Measurements from ENCODE around the gene CDC14A.

The CDC14A gene

GRCh38 chr1:100497796-100498195 lies 145.5 kb downstream of the CDC14A start:
- DNase-seq (ENCODE audit: low spot score) = no peak

GRCh38 chr1:100499194-100499811 lies 147.0 kb downstream of the CDC14A start:
- peak; percentile 7 for DNase-seq (ENCODE audit: low spot score)

GRCh38 chr1:100502052-100502792 lies 149.9 kb downstream of the CDC14A start:
- DNase-seq (ENCODE audit: low spot score) = no peak

- DNase-seq (ENCODE audit: low spot score) = no peak
Observed at GRCh38 chr1:100506217-100506616, 153.9 kb downstream of the CDC14A start.

GRCh38 chr1:100510451-100510850 lies 158.1 kb downstream of the CDC14A start:
- no peak for DNase-seq (ENCODE audit: low spot score)

- DNase-seq (ENCODE audit: low spot score) = no peak
Observed at GRCh38 chr1:100511058-100511457, 158.8 kb downstream of the CDC14A start.

- DNase-seq (ENCODE audit: low spot score) = no peak
Observed at GRCh38 chr1:100511773-100512172, 159.5 kb downstream of the CDC14A start.

- DNase-seq (ENCODE audit: low spot score) = no peak
Observed at GRCh38 chr1:100512803-100513352, 160.6 kb downstream of the CDC14A start.

GRCh38 chr1:100516857-100517256 lies 164.6 kb downstream of the CDC14A start:
- DNase-seq (ENCODE audit: low spot score) = no peak

- no peak for DNase-seq (ENCODE audit: low spot score)
Observed at GRCh38 chr1:100517515-100517914, 165.2 kb downstream of the CDC14A start.

GRCh38 chr1:100518023-100518422 lies 165.7 kb downstream of the CDC14A start:
- no peak for DNase-seq (ENCODE audit: low spot score)

- DNase-seq (ENCODE audit: low spot score) = no peak
Observed at GRCh38 chr1:100523038-100523652, 170.8 kb downstream of the CDC14A start.

GRCh38 chr1:100524355-100524754 lies 172.0 kb downstream of the CDC14A start:
- DNase-seq (ENCODE audit: low spot score) = no peak

GRCh38 chr1:100526894-100527293 lies 174.6 kb downstream of the CDC14A start:
- DNase-seq (ENCODE audit: low spot score) = no peak

- peak; percentile 21 for DNase-seq (ENCODE audit: low spot score)
Observed at GRCh38 chr1:100528871-100529270, 176.6 kb downstream of the CDC14A start.

- no peak for DNase-seq (ENCODE audit: low spot score)
Observed at GRCh38 chr1:100530141-100530540, 177.8 kb downstream of the CDC14A start.

GRCh38 chr1:100530880-100531487 lies 178.7 kb downstream of the CDC14A start:
- peak; percentile 66 for DNase-seq (ENCODE audit: low spot score)

GRCh38 chr1:100532645-100533044 lies 180.3 kb downstream of the CDC14A start:
- DNase-seq (ENCODE audit: low spot score) = no peak

GRCh38 chr1:100535264-100535663 lies 183.0 kb downstream of the CDC14A start:
- no peak for DNase-seq (ENCODE audit: low spot score)

- no peak for DNase-seq (ENCODE audit: low spot score)
Observed at GRCh38 chr1:100536031-100536430, 183.7 kb downstream of the CDC14A start.

- DNase-seq (ENCODE audit: low spot score) = peak; percentile 59
Observed at GRCh38 chr1:100538913-100539835, 186.9 kb downstream of the CDC14A start.
